Measurements from ENCODE around the gene REEP3. TPM values are rescaled to one million over a fixed set of nuclear protein-coding genes. Genes with fewer than 3 reads are reported as not detected.
A peak's percentile ranks its signal among the peaks of the same experiment; 100 is the strongest.

The REEP3 gene
- total RNA-seq, 2 donors from 2014 or later: 20.8 to 22.1 TPM

DNA sequence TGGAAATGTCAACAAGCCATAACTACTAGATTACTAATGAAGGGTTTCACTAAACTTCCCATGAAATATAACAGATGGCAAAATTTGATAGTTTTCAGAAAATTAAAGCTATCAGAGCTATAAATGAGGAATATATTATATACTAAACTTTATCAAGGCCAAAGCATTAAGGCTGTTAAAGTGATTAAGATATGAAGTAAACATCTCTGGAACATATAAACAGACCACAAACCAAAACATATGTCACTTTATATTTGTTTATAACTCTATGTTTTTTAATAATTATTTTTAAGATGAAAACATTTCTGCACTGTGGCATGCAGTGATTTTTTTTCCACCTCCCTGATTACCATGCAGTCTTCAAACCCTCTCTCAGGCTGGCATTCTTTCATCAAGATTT, 120.2 kb downstream of the REEP3 start:
- no peaks in the 10 kb centered on the region for H3K36me3 ChIP-seq (replicated peaks in 1 of 2; ENCODE audit: insufficient read depth in 1 of 2, low read depth in 2 of 2)
- TF ChIP-seq, protein P1, sequence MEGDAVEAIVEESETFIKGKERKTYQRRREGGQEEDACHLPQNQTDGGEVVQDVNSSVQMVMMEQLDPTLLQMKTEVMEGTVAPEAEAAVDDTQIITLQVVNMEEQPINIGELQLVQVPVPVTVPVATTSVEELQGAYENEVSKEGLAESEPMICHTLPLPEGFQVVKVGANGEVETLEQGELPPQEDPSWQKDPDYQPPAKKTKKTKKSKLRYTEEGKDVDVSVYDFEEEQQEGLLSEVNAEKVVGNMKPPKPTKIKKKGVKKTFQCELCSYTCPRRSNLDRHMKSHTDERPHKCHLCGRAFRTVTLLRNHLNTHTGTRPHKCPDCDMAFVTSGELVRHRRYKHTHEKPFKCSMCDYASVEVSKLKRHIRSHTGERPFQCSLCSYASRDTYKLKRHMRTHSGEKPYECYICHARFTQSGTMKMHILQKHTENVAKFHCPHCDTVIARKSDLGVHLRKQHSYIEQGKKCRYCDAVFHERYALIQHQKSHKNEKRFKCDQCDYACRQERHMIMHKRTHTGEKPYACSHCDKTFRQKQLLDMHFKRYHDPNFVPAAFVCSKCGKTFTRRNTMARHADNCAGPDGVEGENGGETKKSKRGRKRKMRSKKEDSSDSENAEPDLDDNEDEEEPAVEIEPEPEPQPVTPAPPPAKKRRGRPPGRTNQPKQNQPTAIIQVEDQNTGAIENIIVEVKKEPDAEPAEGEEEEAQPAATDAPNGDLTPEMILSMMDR (IDR thresholded peaks at IDR 0.05): no peak
- TF ChIP-seq POLR2A (IDR thresholded peaks at IDR 0.05): no peak
- intact Hi-C loops (cut with DNase I): loop anchor here (10.0 kb wide), 1 partner anchor 53 kb away; no protein-coding TSS in a partner anchor
- H3K27ac ChIP-seq: no peak overlapping the region
- ATAC-seq: no peak
- H3K27me3 ChIP-seq: no peaks in the 10 kb centered on the region
- H3K4me1 ChIP-seq: peaks cover 10% of the 10 kb centered on the region
- no peak overlapping the region for H3K4me3 ChIP-seq
- H3K9me3 ChIP-seq: no peaks in the 10 kb centered on the region
- no peak for DNase-seq

DNA sequence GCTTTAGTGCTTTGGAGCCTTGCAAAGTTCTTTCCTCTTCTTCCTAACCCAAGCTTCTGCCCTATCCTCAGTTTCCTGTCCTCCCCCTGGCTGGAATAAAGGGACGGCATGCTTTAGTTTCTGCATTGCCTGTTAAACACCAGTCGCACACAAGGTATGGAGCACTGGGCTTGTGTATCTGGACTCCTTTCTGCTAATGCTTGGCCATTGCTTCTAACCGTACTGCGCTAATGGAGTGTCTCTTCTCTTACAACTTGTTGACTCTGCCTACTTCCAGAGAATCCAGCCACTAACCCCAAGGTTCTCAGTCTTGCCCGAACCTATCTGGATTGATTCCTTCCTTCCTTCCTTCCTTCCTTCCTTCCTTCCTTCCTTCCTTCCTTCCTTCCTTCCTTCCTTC, 120.6 kb downstream of the REEP3 start:
- WGBS, 2 donors: 90 to 95% methylated on average over 5 of the region's 5 CpGs
- Histone ChIP-seq H3K27me3 (no peaks in the 10 kb centered on the region), H3K4me3 (no peak overlapping the region), H3K4me1 (peaks cover 10% of the 10 kb centered on the region), H3K27ac (no peak overlapping the region), H3K9me3 (no peaks in the 10 kb centered on the region), H3K36me3 (replicated peaks in 1 of 2; ENCODE audit: insufficient read depth in 1 of 2, low read depth in 2 of 2) (no peaks in the 10 kb centered on the region)
- no peak for ATAC-seq
- no peak for TF ChIP-seq POLR2A (IDR thresholded peaks at IDR 0.05)
- TF ChIP-seq, protein P1 (IDR thresholded peaks at IDR 0.05): no peak
- DNase-seq: no peak
- intact Hi-C loops (cut with DNase I): loop anchor here (10.0 kb wide), 1 partner anchor 53 kb away; no protein-coding TSS in a partner anchor

DNA sequence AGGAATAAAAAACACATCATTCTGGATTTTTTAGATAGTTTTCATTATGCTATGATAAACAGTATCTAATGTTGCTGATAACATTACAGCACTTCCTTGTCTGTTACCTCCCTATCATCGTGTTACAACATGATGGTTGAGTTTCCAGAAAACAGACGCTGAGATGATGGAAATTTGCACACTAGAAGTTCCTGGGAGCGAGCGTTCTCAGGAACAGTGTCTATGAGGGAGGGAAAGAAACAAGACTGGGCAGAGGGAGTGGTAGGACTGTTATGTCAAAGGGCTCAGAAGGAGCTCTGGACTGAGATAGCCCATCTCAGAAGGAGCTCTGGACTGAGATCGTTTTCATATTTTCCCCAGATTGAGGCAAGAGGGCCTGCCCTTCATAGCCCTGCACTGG, 121.6 kb downstream of the REEP3 start:
- TF ChIP-seq POLR2A (IDR thresholded peaks at IDR 0.05): no peak
- TF ChIP-seq, protein P1 (IDR thresholded peaks at IDR 0.05): no peak
- intact Hi-C loops (cut with DNase I): loop anchor here (10.0 kb wide), 1 partner anchor 52 kb away; no protein-coding TSS in a partner anchor
- Histone ChIP-seq H3K27me3 (no peaks in the 10 kb centered on the region), H3K4me3 (no peak overlapping the region), H3K36me3 (replicated peaks in 1 of 2; ENCODE audit: insufficient read depth in 1 of 2, low read depth in 2 of 2) (no peaks in the 10 kb centered on the region), H3K4me1 (peaks cover 7% of the 10 kb centered on the region), H3K9me3 (no peaks in the 10 kb centered on the region), H3K27ac (no peak overlapping the region)
- WGBS, 2 donors: 80% methylated on average over 5 of the region's 5 CpGs
- DNase-seq (no peak), ATAC-seq (no peak)

DNA sequence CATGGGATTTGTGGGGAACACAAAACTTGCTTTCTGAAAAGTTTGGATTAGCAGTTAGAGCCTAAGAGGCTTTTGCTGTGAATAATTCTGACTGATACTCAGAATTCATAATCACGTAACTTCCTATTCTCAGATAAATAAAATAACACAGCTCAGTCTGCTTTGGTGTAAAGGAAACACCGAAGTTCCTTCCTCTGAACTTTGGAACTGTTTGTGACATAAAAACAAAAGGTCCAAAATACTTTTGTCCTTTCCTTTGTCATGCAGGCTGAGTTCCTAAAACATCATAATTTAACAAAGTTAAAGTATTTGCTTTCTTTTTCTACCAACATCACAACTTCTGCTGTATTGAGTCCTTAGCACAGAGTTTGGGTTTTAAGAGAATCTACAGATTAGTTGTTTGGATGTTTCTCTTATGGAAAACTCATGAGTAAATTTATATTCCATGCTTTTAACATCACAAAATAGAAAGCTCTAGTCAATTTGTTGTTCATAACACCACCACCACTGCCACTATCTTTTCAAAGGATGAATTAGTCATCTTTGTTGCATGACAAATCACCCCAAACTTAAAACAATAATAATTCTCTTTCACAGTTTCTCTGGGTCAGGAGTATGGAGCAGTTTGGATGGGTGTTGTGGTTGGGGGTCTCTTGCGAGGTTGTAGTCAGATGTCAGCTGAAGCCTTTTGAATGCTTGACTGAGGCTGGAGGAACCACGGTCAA, 123.4 kb downstream of the REEP3 start:
- DNase-seq (no peak), ATAC-seq (no peak)
- Histone ChIP-seq H3K27ac (peak overlapping the region in 1 of 4 donors; percentile 15), H3K4me3 (no peak overlapping the region), H3K36me3 (replicated peaks in 1 of 2; ENCODE audit: insufficient read depth in 1 of 2, low read depth in 2 of 2) (no peaks in the 10 kb centered on the region), H3K27me3 (no peaks in the 10 kb centered on the region), H3K4me1 (no peaks in the 10 kb centered on the region), H3K9me3 (no peaks in the 10 kb centered on the region)
- 71 to 87% methylated on average over 4 of the region's 4 CpGs for WGBS, 2 donors
- TF ChIP-seq POLR2A (IDR thresholded peaks at IDR 0.05): no peak
- TF ChIP-seq, protein P1 (IDR thresholded peaks at IDR 0.05): no peak
- intact Hi-C loops (cut with DNase I): loop anchor here (10.0 kb wide), 1 partner anchor 50 kb away; no protein-coding TSS in a partner anchor

DNA sequence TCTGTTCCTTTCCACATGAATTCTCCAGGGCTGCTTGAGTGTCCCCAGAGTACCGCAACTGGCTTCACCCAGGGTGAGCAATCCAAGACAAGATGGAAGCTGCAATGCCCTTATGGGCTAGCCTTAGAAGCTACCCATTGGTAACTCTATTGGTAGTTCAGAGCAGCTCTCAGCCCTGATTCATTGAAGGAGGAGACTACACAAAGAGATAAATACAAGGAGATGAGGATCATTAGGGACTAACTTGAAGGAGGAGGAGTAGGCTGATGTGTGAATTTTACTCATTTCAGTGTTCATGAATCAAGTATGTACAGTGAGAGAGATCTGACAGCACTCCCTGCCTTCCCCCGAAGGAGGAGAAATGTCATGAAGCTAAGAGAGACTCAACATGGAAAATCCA, 124.0 kb downstream of the REEP3 start:
- no peak for TF ChIP-seq POLR2A (IDR thresholded peaks at IDR 0.05)
- TF ChIP-seq, protein P1 (IDR thresholded peaks at IDR 0.05): no peak
- H3K27ac ChIP-seq: peak overlapping the region in 1 of 4 donors; percentile 15
- no peaks in the 10 kb centered on the region for H3K27me3 ChIP-seq
- no peak overlapping the region for H3K4me3 ChIP-seq
- ATAC-seq: no peak
- H3K9me3 ChIP-seq: no peaks in the 10 kb centered on the region
- no peak for DNase-seq
- no peaks in the 10 kb centered on the region for H3K4me1 ChIP-seq
- 87 to 90% methylated on average over 2 of the region's 2 CpGs for WGBS, 2 donors
- intact Hi-C loops (cut with DNase I): loop anchor here (10.0 kb wide), 1 partner anchor 50 kb away; no protein-coding TSS in a partner anchor
- H3K36me3 ChIP-seq (replicated peaks in 1 of 2; ENCODE audit: insufficient read depth in 1 of 2, low read depth in 2 of 2): no peaks in the 10 kb centered on the region

Measured in body of pancreas (tissue), 4 donors.